Activated CD4-positive, alpha-beta T cell treated with anti-CD3 and anti-CD28 coated beads for 36 hours (primary cell): ENCODE data around the gene ZDHHC11. TPM values are rescaled to one million over a fixed set of nuclear protein-coding genes. Genes with fewer than 3 reads are reported as not detected.
"Not testable (repeated sequence)": the region's sequence is repeated elsewhere in the genome, so short reads cannot be mapped to it uniquely, and the experiment has no call there.

Experiments
- ATAC-seq: fragments of 200-7000 bp; cut with Tn5 transposase; one replicate; pipeline ENCODE4 v1.10.0; 2021; ENCODE audit warnings: mild to moderate bottlenecking, moderate library complexity
- CTCF ChIA-PET: fragments of 350-600 bp; sonication (Branson Sonifier 250); formaldehyde crosslinking; loops from one replicate; lab custom pipeline; 2021; ENCODE audit warnings: antibody characterized with exemption; lab: Charles Lee
- POLR2A ChIA-PET: fragments of 350-600 bp; sonication (Branson Sonifier 250); formaldehyde crosslinking; loops from one replicate; lab custom pipeline; 2021; ENCODE audit warnings: antibody characterized with exemption, inconsistent platforms; lab: Charles Lee
- DNase-seq: peaks from one replicate; pipeline ENCODE4 v3.0.0-alpha.2; 2020
- H3K27ac Mint-ChIP-seq: one replicate; pipeline ENCODE4 v1.8.0; 2021; ENCODE audit warnings: mixed read lengths
- H3K27me3 Mint-ChIP-seq: one replicate; pipeline ENCODE4 v1.8.0; 2021; ENCODE audit warnings: mixed read lengths
- H3K36me3 Mint-ChIP-seq: one replicate; pipeline ENCODE4 v1.8.0; 2021; ENCODE audit warnings: low read depth, mixed read lengths
- H3K4me1 Mint-ChIP-seq: one replicate; pipeline ENCODE4 v1.8.0; 2021; ENCODE audit warnings: mixed read lengths
- H3K4me3 Mint-ChIP-seq: one replicate; pipeline ENCODE4 v1.8.0; 2021; ENCODE audit warnings: mild to moderate bottlenecking, moderate library complexity, mixed read lengths
- H3K9me3 Mint-ChIP-seq: one replicate; pipeline ENCODE4 v1.8.0; 2021; ENCODE audit warnings: low read depth, mixed read lengths
- intact Hi-C, 2 experiments: fragments of 100-400 bp; cut with DNase I in 1 of 2; cut with micrococcal nuclease in 1 of 2; formaldehyde crosslinking; loops; one replicate each; pipeline versions ENCODE4 v1.14.2 to v1.15.1; 2022 to 2024; cut with DNase I, micrococcal nuclease
- total RNA-seq, 2 experiments: library from RNA; stranded (reverse); gene quantifications; one replicate each; pipeline ENCODE4 v1.2.3, GENCODE V29; 2021

ZDHHC11 gene
- total RNA-seq, 2 experiments from 2014 or later = 6.4 to 8.5 TPM

DNA sequence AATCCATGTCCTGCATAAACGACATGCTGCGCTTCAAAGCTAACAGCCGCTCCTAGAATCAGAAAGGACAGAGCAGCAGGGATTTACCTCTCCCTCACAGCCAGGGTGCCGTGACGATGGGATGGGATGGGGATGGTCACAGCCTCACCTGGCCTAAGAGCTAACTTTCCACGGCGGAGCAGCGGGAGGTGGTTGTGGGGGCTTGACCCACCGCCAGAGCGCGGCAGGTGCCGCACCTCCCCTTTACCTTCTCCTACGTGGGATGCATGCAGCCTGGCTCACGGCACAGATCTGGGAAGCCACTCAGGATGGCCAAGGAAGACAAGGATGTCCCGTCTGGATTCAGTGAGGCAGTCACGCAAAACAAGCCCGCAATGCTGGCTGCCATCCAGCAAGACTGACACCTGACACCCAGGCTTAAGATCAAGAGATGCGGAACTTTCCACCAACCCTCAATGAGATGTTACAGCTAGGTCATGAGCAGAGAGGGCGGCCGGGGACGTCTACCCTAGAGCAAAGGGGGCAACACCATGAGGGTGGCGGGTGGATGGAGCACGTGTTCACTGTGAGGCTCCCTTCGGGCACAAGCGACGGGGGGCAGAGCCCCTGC lies 36.0 kb upstream of the ZDHHC11 start:
- ChIA-PET POLR2A (no interaction called here), CTCF (no interaction called here)
- intact Hi-C loops = no loop called here
- no peak for DNase-seq
- no peak overlapping the region for H3K4me3 Mint-ChIP-seq
- peaks cover 44% of the 10 kb centered on the region for H3K4me1 Mint-ChIP-seq
- no peaks in the 10 kb centered on the region for H3K27me3 Mint-ChIP-seq
- peaks cover 11% of the 10 kb centered on the region for H3K9me3 Mint-ChIP-seq
- ATAC-seq = no peak
- no peak overlapping the region for H3K27ac Mint-ChIP-seq
- H3K36me3 Mint-ChIP-seq = peaks cover 90% of the 10 kb centered on the region

GRCh38 chr5:886036-886435 lies 35.2 kb upstream of the ZDHHC11 start:
- POLR2A ChIA-PET = no interaction called here

DNA sequence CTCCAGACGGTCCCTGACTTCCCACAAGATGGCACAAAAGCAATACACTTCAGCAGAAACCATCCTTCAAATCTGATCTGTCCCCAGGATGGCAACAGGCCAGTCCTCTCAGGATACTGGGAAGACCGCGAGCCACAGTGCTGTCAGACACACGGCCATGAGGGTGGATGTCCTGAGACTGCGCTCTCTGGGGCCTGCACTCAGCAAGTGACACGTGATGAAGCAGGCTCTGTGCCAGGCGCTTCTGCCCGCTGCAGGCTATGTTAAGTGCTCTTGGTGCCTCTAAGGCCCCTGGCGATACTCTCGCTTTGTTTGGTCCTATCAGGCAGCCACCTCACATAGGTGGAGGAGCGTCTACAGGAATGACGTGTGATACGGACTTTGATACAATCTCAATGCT lies 34.7 kb upstream of the ZDHHC11 start:
- Mint-ChIP-seq H3K36me3 (peaks cover 93% of the 10 kb centered on the region), H3K4me3 (no peak overlapping the region), H3K9me3 (peaks cover 11% of the 10 kb centered on the region), H3K27me3 (no peaks in the 10 kb centered on the region), H3K4me1 (peaks cover 34% of the 10 kb centered on the region), H3K27ac (no peak overlapping the region)
- intact Hi-C loops = no loop called here
- ATAC-seq (no peak), DNase-seq (no peak)
- CTCF ChIA-PET = no interaction called here
- POLR2A ChIA-PET = no interaction called here

More at GRCh38 chr5:886036-886435, 35.2 kb upstream of the ZDHHC11 start:
- Mint-ChIP-seq H3K4me3 (no peak overlapping the region), H3K27ac (no peak overlapping the region), H3K36me3 (peaks cover 92% of the 10 kb centered on the region), H3K9me3 (peaks cover 11% of the 10 kb centered on the region), H3K4me1 (peaks cover 39% of the 10 kb centered on the region), H3K27me3 (no peaks in the 10 kb centered on the region)
- CTCF ChIA-PET = no interaction called here
- intact Hi-C loops = no loop called here
- no peak for DNase-seq
- ATAC-seq = no peak

GRCh38 chr5:885127-885442 lies 34.3 kb upstream of the ZDHHC11 start:
- peaks cover 30% of the 10 kb centered on the region for H3K4me1 Mint-ChIP-seq
- intact Hi-C loops = no loop called here
- ATAC-seq = no peak
- H3K4me3 Mint-ChIP-seq = no peak overlapping the region
- H3K27me3 Mint-ChIP-seq = no peaks in the 10 kb centered on the region
- ChIA-PET POLR2A (no interaction called here), CTCF (no interaction called here)
- H3K36me3 Mint-ChIP-seq = peaks cover 89% of the 10 kb centered on the region
- peaks cover 11% of the 10 kb centered on the region for H3K9me3 Mint-ChIP-seq
- DNase-seq = no peak
- H3K27ac Mint-ChIP-seq = no peak overlapping the region

- H3K4me1 Mint-ChIP-seq = peaks cover 24% of the 10 kb centered on the region
- no peak overlapping the region for H3K4me3 Mint-ChIP-seq
- peaks cover 85% of the 10 kb centered on the region for H3K36me3 Mint-ChIP-seq
- peaks cover 11% of the 10 kb centered on the region for H3K9me3 Mint-ChIP-seq
- ATAC-seq (no peak), DNase-seq (no peak)
- CTCF ChIA-PET = no interaction called here
- no peak overlapping the region for H3K27ac Mint-ChIP-seq
- no peaks in the 10 kb centered on the region for H3K27me3 Mint-ChIP-seq
- intact Hi-C loops = no loop called here
- POLR2A ChIA-PET = no interaction called here
These were observed 33.8 kb upstream of the ZDHHC11 start for GRCh38 chr5:884345-885126.

- ChIA-PET POLR2A (no interaction called here), CTCF (no interaction called here)
- ATAC-seq = no peak
- Mint-ChIP-seq H3K36me3 (peaks cover 77% of the 10 kb centered on the region), H3K27ac (no peak overlapping the region), H3K27me3 (no peaks in the 10 kb centered on the region), H3K4me3 (no peak overlapping the region), H3K4me1 (peaks cover 19% of the 10 kb centered on the region), H3K9me3 (peaks cover 11% of the 10 kb centered on the region)
- intact Hi-C loops = no loop called here
- no peak for DNase-seq
These were observed 32.8 kb upstream of the ZDHHC11 start for GRCh38 chr5:883475-884181.

DNA sequence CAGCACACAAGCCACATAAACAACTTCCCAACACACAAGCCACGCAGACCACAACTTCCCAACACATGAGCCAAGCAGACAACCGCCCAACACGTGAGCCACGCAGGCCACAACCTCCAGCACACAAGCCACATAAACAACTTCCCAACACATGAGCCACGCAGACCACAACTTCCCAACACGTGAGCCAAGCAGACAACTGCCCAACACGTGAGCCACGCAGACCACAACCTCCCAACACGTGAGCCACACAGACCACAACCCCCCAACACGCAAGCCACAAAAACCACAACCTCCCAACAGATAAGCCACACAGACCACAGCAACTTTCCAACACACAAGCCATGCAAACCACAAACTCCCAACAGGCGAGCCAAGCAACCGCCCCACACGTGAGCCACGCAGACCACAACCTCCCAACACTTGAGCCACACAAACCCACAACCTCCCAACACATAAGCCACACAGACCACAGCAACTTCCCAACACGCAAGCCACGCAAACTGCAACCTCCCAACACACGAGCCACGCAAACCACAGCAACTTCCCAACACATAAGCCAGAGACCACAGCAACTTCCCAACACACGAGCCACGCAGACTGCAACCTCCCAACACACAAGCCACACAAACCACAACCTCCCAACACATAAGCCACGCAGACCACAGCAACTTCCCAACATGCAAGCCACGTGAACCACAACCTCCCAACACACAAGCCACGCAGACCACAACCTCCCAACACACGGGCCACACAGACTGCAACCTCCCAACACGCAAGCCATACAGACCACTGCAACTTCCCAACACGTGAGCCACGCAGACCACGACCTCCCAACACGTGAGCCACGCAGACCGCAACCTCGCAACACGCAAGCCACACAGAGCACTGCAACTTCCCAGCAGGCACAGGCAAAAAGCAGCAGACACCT lies 31.7 kb upstream of the ZDHHC11 start:
- ATAC-seq (no peak), DNase-seq (no peak)
- POLR2A ChIA-PET = no interaction called here
- Mint-ChIP-seq H3K27ac (peak overlapping the region; percentile 75), H3K9me3 (peaks cover 11% of the 10 kb centered on the region), H3K27me3 (no peaks in the 10 kb centered on the region), H3K4me3 (peak overlapping the region; percentile 63), H3K36me3 (peaks cover 74% of the 10 kb centered on the region), H3K4me1 (peaks cover 16% of the 10 kb centered on the region)
- intact Hi-C loops = no loop called here
- CTCF ChIA-PET = interaction anchor here (0.6 kb wide), 1 partner anchor 662 kb away, joined by 3 read pairs; no protein-coding TSS in a partner anchor

GRCh38 chr5:881551-881935 lies 30.8 kb upstream of the ZDHHC11 start:
- Mint-ChIP-seq H3K27me3 (no peaks in the 10 kb centered on the region), H3K4me1 (peaks cover 16% of the 10 kb centered on the region), H3K9me3 (peaks cover 11% of the 10 kb centered on the region), H3K36me3 (peaks cover 68% of the 10 kb centered on the region), H3K27ac (no peak overlapping the region), H3K4me3 (no peak overlapping the region)
- POLR2A ChIA-PET = no interaction called here
- CTCF ChIA-PET = no interaction called here
- intact Hi-C loops = no loop called here
- ATAC-seq = no peak
- DNase-seq = no peak

- Mint-ChIP-seq H3K9me3 (peaks cover 11% of the 10 kb centered on the region), H3K4me3 (no peak overlapping the region), H3K27me3 (no peaks in the 10 kb centered on the region), H3K27ac (no peak overlapping the region), H3K36me3 (peaks cover 67% of the 10 kb centered on the region), H3K4me1 (peaks cover 16% of the 10 kb centered on the region)
- DNase-seq = no peak
- CTCF ChIA-PET = no interaction called here
- no peak for ATAC-seq
- POLR2A ChIA-PET = no interaction called here
- intact Hi-C loops = no loop called here
These were observed 30.2 kb upstream of the ZDHHC11 start for GRCh38 chr5:880816-881550.

DNA sequence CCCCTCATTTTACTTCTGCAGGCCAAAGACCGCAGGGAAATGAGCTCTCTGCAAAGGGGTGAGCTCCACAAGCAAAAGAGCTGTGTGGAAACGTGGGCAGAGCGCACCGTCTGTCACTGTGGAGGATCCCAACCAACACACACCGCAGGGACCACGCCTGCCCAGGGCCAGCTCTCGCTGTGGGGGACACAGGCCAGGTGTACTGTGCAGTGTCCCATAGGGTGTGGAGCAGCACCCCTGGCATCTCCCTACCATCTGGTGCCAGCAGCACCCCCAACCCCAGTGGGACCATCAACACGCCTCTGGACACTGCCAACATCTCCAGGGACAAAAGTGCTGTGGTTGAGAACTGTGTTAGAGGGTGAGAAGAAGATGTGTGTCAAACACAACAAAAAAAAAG lies 27.9 kb upstream of the ZDHHC11 start:
- ATAC-seq, DNase-seq, H3K4me3 Mint-ChIP-seq, H3K27me3 Mint-ChIP-seq, POLR2A ChIA-PET, intact Hi-C loops, CTCF ChIA-PET, H3K27ac Mint-ChIP-seq: not testable (repeated sequence)
- peaks cover 11% of the 10 kb centered on the region for H3K9me3 Mint-ChIP-seq
- peaks cover 64% of the 10 kb centered on the region for H3K36me3 Mint-ChIP-seq
- H3K4me1 Mint-ChIP-seq = peaks cover 16% of the 10 kb centered on the region

DNA sequence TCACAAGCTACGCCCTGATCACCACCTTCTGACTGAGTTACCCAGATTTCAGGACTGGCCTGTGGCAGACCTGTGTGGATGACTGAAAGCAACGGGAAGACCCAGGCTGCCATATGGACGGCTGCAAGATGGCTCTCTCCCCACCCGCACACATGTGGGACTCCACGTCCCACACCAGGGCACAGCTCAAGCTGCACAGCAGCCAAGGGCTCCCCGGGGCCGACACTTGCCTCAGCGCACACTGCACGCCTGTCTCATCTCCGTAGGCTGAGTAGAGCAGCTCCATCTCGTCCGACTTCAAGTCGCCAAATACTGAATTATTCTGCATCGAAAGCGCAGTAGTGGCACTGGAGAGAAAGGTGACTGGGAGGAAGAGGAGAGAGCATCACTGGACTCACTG lies 27.3 kb upstream of the ZDHHC11 start:
- peaks cover 8% of the 10 kb centered on the region for H3K9me3 Mint-ChIP-seq
- peaks cover 15% of the 10 kb centered on the region for H3K4me1 Mint-ChIP-seq
- ChIA-PET POLR2A (no interaction called here), CTCF (no interaction called here)
- H3K27ac Mint-ChIP-seq = no peak overlapping the region
- intact Hi-C loops = no loop called here
- no peaks in the 10 kb centered on the region for H3K27me3 Mint-ChIP-seq
- peaks cover 64% of the 10 kb centered on the region for H3K36me3 Mint-ChIP-seq
- ATAC-seq = no peak
- no peak overlapping the region for H3K4me3 Mint-ChIP-seq
- DNase-seq = no peak
